GM12878 (cell line): Measurements from ENCODE around the gene ZSCAN10. TPM values are rescaled to one million over a fixed set of nuclear protein-coding genes. Genes with fewer than 3 reads are reported as not detected.

Experiments used
- ATAC-seq: fragments of 200-7000 bp; cut with Tn5 transposase; 3 replicates; pipeline ENCODE4 v1.9.1; 2020; ENCODE audit warnings: mild to moderate bottlenecking, moderate library complexity
- BruUV-seq: library from RNA; stranded (reverse); fragments of 400-500 nt; replicated peaks from 2 replicates; lab custom pipeline; 2021; lab: Mats Ljungman, UMichigan
- CTCF ChIA-PET: fragments of 300-600 bp; sonication (Branson Sonifier 250); formaldehyde crosslinking; extraction: SDS; loops from one replicate; lab custom pipeline; 2021; ENCODE audit warnings: inconsistent platforms; lab: Yijun Ruan, JAX
- POLR2A ChIA-PET: fragments of 350-600 bp; formaldehyde crosslinking; extraction: SDS; loops from one replicate; lab custom pipeline; 2021; ENCODE audit warnings: inconsistent platforms; lab: Charles Lee
- RAD21 ChIA-PET: fragments of 300-600 bp; sonication (Branson Sonifier 250); formaldehyde crosslinking; loops from one replicate; lab custom pipeline; 2023; ENCODE audit warnings: antibody characterized with exemption; ENCODE audit not compliant: unreplicated experiment; lab: Charles Lee
- SMC1A ChIA-PET: fragments of 300-600 bp; sonication (Branson Sonifier 250); formaldehyde crosslinking; loops from one replicate; lab custom pipeline; 2023; ENCODE audit not compliant: unreplicated experiment, uncharacterized antibody; lab: Charles Lee
- DNase-seq: peaks from one replicate; pipeline ENCODE4 v3.0.0-alpha.2; 2011; ENCODE audit warnings: low read depth, low spot score
- FAIRE-seq: peaks from 3 replicates; lab custom pipeline; 2011; peaks lifted over from hg19 to GRCh38; lab: Jason Lieb, UNC
- H2AFZ ChIP-seq: 2 replicates; pipeline ENCODE4 v1.6.0; 2011; ENCODE audit warnings: low read depth, low read length, control low read depth; ENCODE audit not compliant: control insufficient read depth
- H3K27ac ChIP-seq: 2 replicates; pipeline ENCODE4 v1.5.1; 2011; ENCODE audit warnings: control low read depth; ENCODE audit not compliant: control insufficient read depth, insufficient read depth
- H3K27me3 ChIP-seq, 2 experiments: replicated peaks in 1 of 2; 2 replicates each; pipeline versions ENCODE4 v1.6.0 to v1.6.1; 2011; ENCODE audit warnings: low read length in 1 of 2; ENCODE audit not compliant: control insufficient read depth in 2 of 2, insufficient read depth in 2 of 2
- H3K36me3 ChIP-seq, 2 experiments: 2 replicates each; pipeline ENCODE4 v1.5.1; 2011; ENCODE audit warnings: low read length in 1 of 2; ENCODE audit not compliant: control insufficient read depth in 2 of 2, insufficient read depth in 2 of 2
- H3K4me1 ChIP-seq: 2 replicates; pipeline ENCODE4 v1.6.1; 2011; ENCODE audit warnings: mild to moderate bottlenecking, low read length, moderate library complexity, mixed read lengths; ENCODE audit not compliant: control insufficient read depth, insufficient read depth
- H3K4me2 ChIP-seq: 2 replicates; pipeline ENCODE4 v1.6.0; 2011; ENCODE audit warnings: control low read depth; ENCODE audit not compliant: control insufficient read depth, insufficient read depth
- H3K4me3 ChIP-seq: fragments of 200-600 bp; sonication (generic); 2 replicates; pipeline ENCODE4 v1.5.1; 2016
- H3K79me2 ChIP-seq: 2 replicates; pipeline ENCODE4 v1.6.0; 2011; ENCODE audit warnings: low read length; ENCODE audit not compliant: control insufficient read depth, insufficient read depth
- H3K9ac ChIP-seq: 2 replicates; pipeline ENCODE4 v1.8.0; 2011; ENCODE audit warnings: low read length, control low read depth, mixed read lengths; ENCODE audit not compliant: control insufficient read depth, insufficient read depth
- H3K9me3 ChIP-seq: replicated peaks from 3 replicates; pipeline ENCODE4 v1.5.1; 2011; ENCODE audit warnings: mild to moderate bottlenecking, low read length; ENCODE audit not compliant: control insufficient read depth, insufficient read depth
- H4K20me1 ChIP-seq: 2 replicates; pipeline ENCODE4 v1.6.0; 2011; ENCODE audit not compliant: control insufficient read depth, insufficient read depth
- NR2C1 ChIP-seq: fragments of 450-650 bp; IDR thresholded peaks from 2 replicates; pipeline ENCODE4 v1.6.1; 2017; ENCODE audit warnings: antibody characterized with exemption, mild to moderate bottlenecking, moderate library complexity
- PAX8 ChIP-seq: fragments of 450-650 bp; IDR thresholded peaks from 2 replicates; pipeline ENCODE4 v1.6.1; 2017; ENCODE audit warnings: mild to moderate bottlenecking, moderate library complexity
- RUNX3 ChIP-seq: IDR thresholded peaks from 2 replicates; pipeline ENCODE4 v1.6.1; 2012; ENCODE audit warnings: low read length, inconsistent platforms
- STAT1 ChIP-seq: fragments of 450-650 bp; conservative IDR thresholded peaks from 2 replicates; pipeline ENCODE4 v1.6.1; 2014; ENCODE audit warnings: antibody characterized with exemption, mild to moderate bottlenecking
- WGBS: methylation state at CpG from one replicate; pipeline ENCODE4 v1.1.6; 2016; ENCODE audit warnings: low lambda C conversion rate; ENCODE audit not compliant: insufficient replicate concordance, insufficient coverage; ENCODE audit errors: missing lambda C conversion rate; 5-methylcytosine and 5-hydroxymethylcytosine counted together
- in situ Hi-C: fragments of 300-500 bp; cut with MboI; formaldehyde crosslinking; loops from 9 replicates; pipeline ENCODE4 v1.14.3; 2018; ENCODE audit warnings: mixed read lengths
- intact Hi-C: fragments of 100-400 bp; cut with micrococcal nuclease; formaldehyde crosslinking; loops from one replicate; pipeline ENCODE4 v1.14.2; 2022; ENCODE audit not compliant: unreplicated experiment
- polyA plus RNA-seq, 11 experiments: library from polyadenylated mRNA; depleted of rRNA in 4 of 11; unstranded in 6 of 11; stranded (reverse) in 5 of 11; fragments of >200 nt; fragmentation: Nextera tagmentation in 4 of 11; fragmentation: Illumina TruSeq in 1 of 11; extraction: Ambion mirVana in 4 of 11; extraction: Trizol in 1 of 11; gene quantifications; 1 replicate in 1 of 11; 2 replicates in 10 of 11; pipeline versions ENCODE4 v1.2.1 to v1.2.3, GENCODE V29; 2011 to 2016; ENCODE audit warnings: inconsistent platforms in 2 of 11, missing spikeins in 2 of 11, low read depth in 1 of 11
- total RNA-seq, 4 experiments: library from RNA; depleted of rRNA in 3 of 4; stranded (reverse); fragments of >200 nt in 3 of 4; fragmentation: Illumina TruSeq in 1 of 4; extraction: Trizol in 1 of 4; gene quantifications; 2 replicates each; pipeline versions ENCODE4 v1.2.1 to v1.2.3, GENCODE V29; 2013 to 2021

Gene ZSCAN10
- total and polyA plus RNA-seq, 10 of the 15 experiments (the other 5 are each of a cell fraction or from before 2014, with no cell fraction given) = 0.06 to 0.33 TPM; not detected in 8

DNA sequence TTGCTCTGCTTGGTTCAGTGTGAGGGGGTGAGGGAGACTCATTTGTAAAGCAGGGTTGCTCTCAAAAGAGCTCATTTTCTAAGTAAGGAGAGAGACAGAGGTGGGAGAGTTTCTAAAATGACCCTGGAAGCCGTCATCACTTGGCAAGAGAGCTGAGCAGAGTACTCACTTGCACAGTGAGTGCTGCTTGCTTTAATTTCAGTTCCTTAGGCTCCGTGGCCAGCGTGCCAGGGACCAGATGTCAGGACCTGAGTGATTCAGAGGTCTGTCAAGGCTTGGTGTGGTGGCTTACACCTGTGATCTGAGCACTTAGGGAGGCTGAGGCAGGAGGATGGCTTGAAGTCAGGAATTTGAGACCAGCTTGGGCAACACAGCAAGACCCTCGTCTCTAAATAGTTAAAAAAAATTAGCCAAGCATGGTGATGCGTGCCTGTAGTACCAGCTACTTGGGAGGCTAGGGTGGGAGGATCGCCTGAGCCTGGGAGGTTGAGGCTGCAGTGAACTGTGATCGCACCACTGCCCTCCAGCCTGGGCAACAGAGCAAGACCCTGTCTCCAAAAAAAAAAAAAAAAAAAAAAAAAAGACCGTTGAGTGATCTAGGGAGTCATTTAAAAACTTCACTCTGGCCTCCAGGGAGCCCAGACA lies 24.0 kb upstream of the ZSCAN10 start (continued):
- TF ChIP-seq RUNX3 (no peak), PAX8 (no peak)
- TF ChIP-seq, all 136 proteins: peak for 2

DNA sequence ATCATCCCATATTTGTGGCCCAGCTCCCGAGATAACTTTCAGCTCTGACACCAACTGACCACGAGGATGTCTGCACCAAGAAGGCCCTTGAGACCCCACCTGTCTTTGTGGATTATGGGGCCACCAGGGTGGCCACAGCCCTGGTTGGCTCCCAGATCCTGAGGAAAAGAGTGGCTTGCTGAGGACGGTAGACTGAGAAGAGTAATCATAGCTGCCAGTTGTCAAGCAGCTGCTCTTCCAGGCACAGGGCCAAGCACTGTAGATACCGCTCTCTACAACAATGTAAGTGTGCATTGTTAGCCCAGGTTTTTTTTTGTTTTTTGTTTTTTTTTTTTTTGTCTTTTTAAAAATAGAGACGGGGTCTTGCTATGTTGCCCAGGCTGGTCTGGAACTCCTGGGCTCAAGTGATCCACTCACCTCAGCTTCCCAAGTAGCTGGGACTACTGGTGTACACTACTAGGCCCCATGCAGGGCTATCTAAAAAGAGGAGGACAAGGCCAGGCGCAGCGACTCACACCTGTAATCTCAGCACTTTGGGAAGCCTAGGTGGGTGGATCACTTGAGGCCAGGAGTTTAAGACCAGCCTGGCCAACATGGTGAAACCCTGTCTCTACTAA lies 22.9 kb upstream of the ZSCAN10 start:
- ChIA-PET RAD21 (no interaction called here), POLR2A (interaction anchor here (1.3 to 1.4 kb wide), 3 partner anchors 8 to 21 kb away, joined by 3 to 8 read pairs (median 3); no protein-coding TSS in a partner anchor), SMC1A (interaction anchor here (1.1 to 1.4 kb wide), 3 partner anchors 13 to 91 kb away, joined by 3 to 5 read pairs (median 3); partner anchors contain the start of gene ZNF213), CTCF (interaction anchor here (0.7 to 1.7 kb wide), 7 partner anchors 10 to 95 kb away, joined by 3 to 10 read pairs (median 4); partner anchors contain the start of gene ZNF205)
- Histone ChIP-seq H3K79me2 (no peaks in the 10 kb centered on the region), H4K20me1 (no peaks in the 10 kb centered on the region), H3K9me3 (no peaks in the 10 kb centered on the region), H3K36me3 (no peaks in the 10 kb centered on the region), H3K27ac (no peak overlapping the region), H3K4me3 (no peak overlapping the region), H2AFZ (no peak overlapping the region), H3K27me3 (no peaks in the 10 kb centered on the region), H3K4me2 (no peak overlapping the region), H3K4me1 (peaks cover 10% of the 10 kb centered on the region), H3K9ac (no peak overlapping the region)
- DNase-seq (no peak), ATAC-seq (no peak), FAIRE-seq (no peak)
- intact Hi-C loops = no loop called here
- BruUV-seq = no TSS peak
- 59% methylated on average over 7 of the region's 7 CpGs for WGBS
- in situ Hi-C loops = no loop called here
- no peak for TF ChIP-seq STAT1
- no peak for TF ChIP-seq NR2C1
